Measurements from ENCODE around the gene FABP3. TPM values are rescaled to one million over a fixed set of nuclear protein-coding genes. Genes with fewer than 3 reads are reported as not detected.

The FABP3 gene
- total RNA-seq, 2 experiments from 2014 or later = 0.65 TPM; not detected in 1

DNA sequence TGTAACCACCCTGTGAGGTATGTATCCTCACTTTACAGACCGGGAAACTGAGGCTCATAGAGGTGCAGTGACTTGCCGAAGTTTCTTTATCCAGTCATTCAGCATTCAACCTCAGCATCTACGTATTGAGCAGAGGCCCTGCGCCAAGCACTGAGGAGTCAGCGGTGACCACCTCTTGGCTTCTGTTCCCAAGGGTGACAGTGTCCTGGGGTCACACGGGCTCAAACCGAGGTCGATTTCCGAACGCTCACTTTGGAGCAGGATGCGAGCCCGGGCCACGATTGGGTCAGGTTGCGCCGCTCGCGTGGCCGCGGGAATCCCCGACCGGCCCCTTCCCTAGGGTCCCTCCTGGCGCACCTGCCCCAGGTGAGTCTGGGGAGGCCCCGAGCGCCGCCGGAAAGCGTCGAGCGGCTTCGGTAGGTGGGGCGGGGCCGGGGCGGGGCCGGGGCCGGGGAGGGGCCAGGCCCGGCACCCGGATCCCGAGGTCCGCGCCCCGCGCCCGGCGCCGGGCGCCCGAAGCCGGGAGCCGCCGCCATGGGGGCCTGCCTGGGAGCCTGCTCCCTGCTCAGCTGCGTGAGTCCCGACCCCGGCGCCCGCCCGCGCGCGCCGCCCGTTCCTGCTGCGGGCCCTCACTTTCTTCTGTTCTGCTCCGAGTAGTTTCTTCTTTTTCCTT, 40.0 kb upstream of the FABP3 start, which contains the start of gene SERINC2:
TSS of gene SERINC2 (plus strand) at position 482 of the 673 bp plus-strand sequence. CDS start at position 535, 53 bp downstream.
- H3K4me1 Mint-ChIP-seq (ENCODE audit: low read depth) = peaks cover 3% of the 10 kb centered on the region
- TF ChIP-seq, protein P1, sequence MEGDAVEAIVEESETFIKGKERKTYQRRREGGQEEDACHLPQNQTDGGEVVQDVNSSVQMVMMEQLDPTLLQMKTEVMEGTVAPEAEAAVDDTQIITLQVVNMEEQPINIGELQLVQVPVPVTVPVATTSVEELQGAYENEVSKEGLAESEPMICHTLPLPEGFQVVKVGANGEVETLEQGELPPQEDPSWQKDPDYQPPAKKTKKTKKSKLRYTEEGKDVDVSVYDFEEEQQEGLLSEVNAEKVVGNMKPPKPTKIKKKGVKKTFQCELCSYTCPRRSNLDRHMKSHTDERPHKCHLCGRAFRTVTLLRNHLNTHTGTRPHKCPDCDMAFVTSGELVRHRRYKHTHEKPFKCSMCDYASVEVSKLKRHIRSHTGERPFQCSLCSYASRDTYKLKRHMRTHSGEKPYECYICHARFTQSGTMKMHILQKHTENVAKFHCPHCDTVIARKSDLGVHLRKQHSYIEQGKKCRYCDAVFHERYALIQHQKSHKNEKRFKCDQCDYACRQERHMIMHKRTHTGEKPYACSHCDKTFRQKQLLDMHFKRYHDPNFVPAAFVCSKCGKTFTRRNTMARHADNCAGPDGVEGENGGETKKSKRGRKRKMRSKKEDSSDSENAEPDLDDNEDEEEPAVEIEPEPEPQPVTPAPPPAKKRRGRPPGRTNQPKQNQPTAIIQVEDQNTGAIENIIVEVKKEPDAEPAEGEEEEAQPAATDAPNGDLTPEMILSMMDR (IDR thresholded peaks at IDR 0.05) = no peak
- peak within 1 kb of the TSS; percentile 67 for H3K4me3 Mint-ChIP-seq
- no peak within 1 kb of the TSS for H3K27ac Mint-ChIP-seq
- no peaks in the 10 kb centered on the region for H3K9me3 Mint-ChIP-seq
- ChIA-PET POLR2A (no interaction called here), CTCF (interaction anchor here (2.6 kb wide), 1 partner anchor 19 kb away, joined by 13 read pairs; no protein-coding TSS in a partner anchor)
- peaks cover 50% of the 10 kb centered on the region for H3K27me3 Mint-ChIP-seq
- DNase-seq (peak; percentile 4), ATAC-seq (peak; percentile 76)
- no peaks in the 10 kb centered on the region for H3K36me3 Mint-ChIP-seq (ENCODE audit: low read depth)
- intact Hi-C loops (cut with micrococcal nuclease) = no loop called here

- ChIA-PET POLR2A (no interaction called here), CTCF (interaction anchor here (0.7 to 2.6 kb wide), 2 partner anchors 18 to 136 kb away, joined by 4 to 13 read pairs; no protein-coding TSS in a partner anchor)
- peaks cover 50% of the 10 kb centered on the region for H3K27me3 Mint-ChIP-seq
- H3K4me1 Mint-ChIP-seq (ENCODE audit: low read depth) = peaks cover 3% of the 10 kb centered on the region
- H3K4me3 Mint-ChIP-seq = peak overlapping the region; percentile 41
- TF ChIP-seq, protein P1 (IDR thresholded peaks at IDR 0.05) = no peak
- intact Hi-C loops (cut with micrococcal nuclease) = no loop called here
- H3K36me3 Mint-ChIP-seq (ENCODE audit: low read depth) = no peaks in the 10 kb centered on the region
- no peak for ATAC-seq
- no peak overlapping the region for H3K27ac Mint-ChIP-seq
- no peak for DNase-seq
- no peaks in the 10 kb centered on the region for H3K9me3 Mint-ChIP-seq
Measured at GRCh38 chr1:31412205-31412604, 39.3 kb upstream of the FABP3 start.

DNA sequence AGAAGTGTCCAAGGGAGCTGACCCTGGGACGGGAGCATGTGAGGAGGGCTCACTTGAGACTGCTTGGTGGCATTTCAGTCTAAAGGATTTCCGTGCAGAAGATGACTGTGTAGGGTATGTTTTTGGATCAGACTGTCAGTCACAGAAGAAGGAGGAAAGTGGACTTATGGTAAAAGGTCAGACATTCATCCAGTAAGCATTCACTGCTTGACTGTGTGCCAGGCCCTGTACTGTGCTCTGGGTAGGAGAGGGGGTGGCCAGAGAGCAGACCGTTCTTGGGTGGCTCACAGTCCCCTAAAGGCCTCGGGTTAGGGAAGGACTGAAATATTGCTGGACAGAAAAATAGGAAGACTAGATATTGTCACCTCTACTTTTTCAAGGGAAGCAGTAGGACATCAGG, 38.0 kb upstream of the FABP3 start:
- Mint-ChIP-seq H3K4me1 (ENCODE audit: low read depth) (peaks cover 3% of the 10 kb centered on the region), H3K9me3 (no peaks in the 10 kb centered on the region), H3K27me3 (peaks cover 48% of the 10 kb centered on the region), H3K27ac (no peak overlapping the region), H3K4me3 (no peak overlapping the region), H3K36me3 (ENCODE audit: low read depth) (no peaks in the 10 kb centered on the region)
- POLR2A ChIA-PET = no interaction called here
- TF ChIP-seq, protein P1 (IDR thresholded peaks at IDR 0.05) = no peak
- intact Hi-C loops (cut with micrococcal nuclease) = no loop called here
- CTCF ChIA-PET = interaction anchor here (0.6 to 2.6 kb wide), 2 partner anchors 17 to 183 kb away, joined by 3 to 13 read pairs; no protein-coding TSS in a partner anchor
- DNase-seq = no peak
- no peak for ATAC-seq

- Mint-ChIP-seq H3K27me3 (peaks cover 42% of the 10 kb centered on the region), H3K27ac (no peak overlapping the region), H3K4me1 (ENCODE audit: low read depth) (peaks cover 3% of the 10 kb centered on the region), H3K4me3 (no peak overlapping the region), H3K9me3 (no peaks in the 10 kb centered on the region), H3K36me3 (ENCODE audit: low read depth) (no peaks in the 10 kb centered on the region)
- CTCF ChIA-PET = interaction anchor here (0.7 to 2.6 kb wide), 3 partner anchors 10 to 16 kb away, joined by 3 to 13 read pairs (median 3); no protein-coding TSS in a partner anchor
- TF ChIP-seq, protein P1 (IDR thresholded peaks at IDR 0.05) = no peak
- intact Hi-C loops (cut with micrococcal nuclease) = no loop called here
- ATAC-seq = no peak
- POLR2A ChIA-PET = no interaction called here
- DNase-seq = no peak
Measured at GRCh38 chr1:31409946-31410858, 37.3 kb upstream of the FABP3 start.
